ENCODE data around the gene PTPRR.

- no peak for TF ChIP-seq CTCF (conservative IDR thresholded peaks at IDR 0.05; ENCODE audit: low read length)
- no peak for TF ChIP-seq EZH2phosphoT487 (IDR thresholded peaks at IDR 0.05; ENCODE audit: borderline replicate concordance, low read depth, low read length)
Observed at GRCh38 chr12:70617450-70617849, 303.1 kb downstream of the PTPRR start.
